ENCODE data around the gene CPXM2. TPM values are rescaled to one million over a fixed set of nuclear protein-coding genes. Genes with fewer than 3 reads are reported as not detected.
A peak's percentile ranks its signal among the peaks of the same experiment; 100 is the strongest.

Gene CPXM2
- total and polyA plus RNA-seq, 10 of the 15 experiments (the other 5 are each of a cell fraction or from before 2014, with no cell fraction given) = 0.08 to 1.1 (median 0.58) TPM

- TF ChIP-seq MLLT1 (IDR thresholded peaks at IDR 0.05) (peak; percentile 79), TCF7 (IDR thresholded peaks at IDR 0.05; ENCODE audit: borderline replicate concordance) (peak; percentile 23; the same call in 1 of the 2 replicates), NR2F1 (conservative IDR thresholded peaks at IDR 0.05) (peak; percentile 55), ZZZ3 (IDR thresholded peaks at IDR 0.05; ENCODE audit: control insufficient read depth, insufficient read length, low read depth) (no peak), CBX5 (IDR thresholded peaks at IDR 0.05; ENCODE audit: low read depth) (no peak), CBX3 (IDR thresholded peaks at IDR 0.05; ENCODE audit: borderline replicate concordance, low read depth) (no peak), KDM1A (IDR thresholded peaks at IDR 0.05; ENCODE audit: borderline replicate concordance) (no peak), ZBED1 (IDR thresholded peaks at IDR 0.05; ENCODE audit: borderline replicate concordance) (peak; percentile 78; the same call in 1 of the 2 replicates), ZBTB33 (IDR thresholded peaks at IDR 0.05) (no peak), YBX1 (IDR thresholded peaks at IDR 0.05) (no peak), STAT1 (conservative IDR thresholded peaks at IDR 0.05) (no peak), E4F1 (IDR thresholded peaks at IDR 0.05; ENCODE audit: borderline replicate concordance, partially characterized antibody) (no peak), SKIL (IDR thresholded peaks at IDR 0.05; ENCODE audit: low read depth, poor library complexity, severe bottlenecking) (peak; percentile 92), RAD51 (IDR thresholded peaks at IDR 0.05) (no peak), HCFC1 (IDR thresholded peaks at IDR 0.05; ENCODE audit: low read length) (no peak), SREBF1 (IDR thresholded peaks at IDR 0.05; ENCODE audit: low read length) (no peak; the same call in 1 of the 2 replicates), SIN3A (IDR thresholded peaks at IDR 0.05; ENCODE audit: low read depth, low read length) (no peak)
- TF ChIP-seq, protein P1, sequence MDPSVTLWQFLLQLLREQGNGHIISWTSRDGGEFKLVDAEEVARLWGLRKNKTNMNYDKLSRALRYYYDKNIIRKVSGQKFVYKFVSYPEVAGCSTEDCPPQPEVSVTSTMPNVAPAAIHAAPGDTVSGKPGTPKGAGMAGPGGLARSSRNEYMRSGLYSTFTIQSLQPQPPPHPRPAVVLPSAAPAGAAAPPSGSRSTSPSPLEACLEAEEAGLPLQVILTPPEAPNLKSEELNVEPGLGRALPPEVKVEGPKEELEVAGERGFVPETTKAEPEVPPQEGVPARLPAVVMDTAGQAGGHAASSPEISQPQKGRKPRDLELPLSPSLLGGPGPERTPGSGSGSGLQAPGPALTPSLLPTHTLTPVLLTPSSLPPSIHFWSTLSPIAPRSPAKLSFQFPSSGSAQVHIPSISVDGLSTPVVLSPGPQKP (IDR thresholded peaks at IDR 0.05; ENCODE audit: low read depth, low read length) = no peak
Observed at GRCh38 chr10:123848564-123849457, 42.8 kb downstream of the CPXM2 start (continued).
